Upper lobe of left lung (tissue), 6 donors: ENCODE measurements around the gene IL10RB. TPM values are rescaled to one million over a fixed set of nuclear protein-coding genes. Genes with fewer than 3 reads are reported as not detected.

ENCODE experiments used
- ATAC-seq, 2 donors: fragments of 200-7000 bp; cut with Tn5 transposase; one replicate each; pipeline ENCODE4 v1.9.1; 2022; ENCODE audit warnings: mild to moderate bottlenecking in 2 of 2, moderate library complexity in 2 of 2; ENCODE audit not compliant: low FRiP score in 2 of 2
- DNase-seq, 2 donors: peaks; one replicate each; pipeline ENCODE4 v3.0.0-alpha.2; 2019 to 2020
- H3K27ac ChIP-seq, 4 donors: fragments of 200-600 bp; sonication (generic); one replicate each; pipeline ENCODE4 v1.5.1; 2016 to 2019
- H3K27me3 ChIP-seq, 4 donors: fragments of 200-600 bp; sonication (generic); one replicate each; pipeline ENCODE4 v1.5.1; 2017 to 2019
- H3K36me3 ChIP-seq, 4 donors: fragments of 200-600 bp; sonication (generic); one replicate each; pipeline ENCODE4 v1.5.1; 2016 to 2019
- H3K4me1 ChIP-seq, 4 donors: fragments of 200-600 bp; sonication (generic); one replicate each; pipeline ENCODE4 v1.5.1; 2018 to 2019
- H3K4me3 ChIP-seq, 4 donors: fragments of 200-600 bp; sonication (generic); one replicate each; pipeline ENCODE4 v1.5.1; 2017 to 2019; ENCODE audit warnings: mild to moderate bottlenecking in 2 of 4, moderate library complexity in 1 of 4
- H3K9me3 ChIP-seq, 4 donors: fragments of 200-600 bp; sonication (generic); one replicate each; pipeline ENCODE4 v1.5.1; 2018 to 2019
- EP300 ChIP-seq, 4 donors: sonication (generic); formaldehyde crosslinking; IDR thresholded peaks; one replicate each; pipeline ENCODE4 v1.5.1; 2017; ENCODE audit warnings: antibody characterized with exemption in 4 of 4, control low read depth in 2 of 4
- POLR2A ChIP-seq, 4 donors: fragments of 450-650 bp; IDR thresholded peaks; one replicate each; pipeline ENCODE4 v1.5.1; 2016 to 2017; ENCODE audit warnings: antibody characterized with exemption in 4 of 4, mild to moderate bottlenecking in 2 of 4
- POLR2AphosphoS5 ChIP-seq, 2 donors: sonication (generic); formaldehyde crosslinking; IDR thresholded peaks; one replicate each; pipeline ENCODE4 v1.5.1; 2017; ENCODE audit warnings: antibody characterized with exemption in 2 of 2
- WGBS, 2 donors: methylation state at CpG; one replicate each; pipeline ENCODE4 v1.1.5; 2017 to 2018; 5-methylcytosine and 5-hydroxymethylcytosine counted together
- total RNA-seq, 6 donors: library from RNA; depleted of rRNA in 4 of 6; stranded (reverse); fragments of >200 nt in 4 of 6; gene quantifications; one replicate each; pipeline versions ENCODE4 v1.1.0 to v1.2.1, GENCODE V29; 2016 to 2021
- TF ChIP-seq, protein P1 (sequence below), 6 experiments: fragments of 450-650 bp in 4 of 6; fragments of 200-600 bp in 2 of 6; sonication (generic) in 2 of 6; IDR thresholded peaks; one replicate each; pipeline ENCODE4 v1.5.1; 2016 to 2019; ENCODE audit warnings: antibody characterized with exemption in 6 of 6
- donor health status: DM: no; HTN: no; CAD: no; lungs with moderate emphysema.
- donor health status: DM: no; HTN: yes; CAD: no; lungs with severe emphysema.

IL10RB gene
- total RNA-seq, 6 donors from 2014 or later = 11.5 to 49.2 (median 41.0) TPM

DNA sequence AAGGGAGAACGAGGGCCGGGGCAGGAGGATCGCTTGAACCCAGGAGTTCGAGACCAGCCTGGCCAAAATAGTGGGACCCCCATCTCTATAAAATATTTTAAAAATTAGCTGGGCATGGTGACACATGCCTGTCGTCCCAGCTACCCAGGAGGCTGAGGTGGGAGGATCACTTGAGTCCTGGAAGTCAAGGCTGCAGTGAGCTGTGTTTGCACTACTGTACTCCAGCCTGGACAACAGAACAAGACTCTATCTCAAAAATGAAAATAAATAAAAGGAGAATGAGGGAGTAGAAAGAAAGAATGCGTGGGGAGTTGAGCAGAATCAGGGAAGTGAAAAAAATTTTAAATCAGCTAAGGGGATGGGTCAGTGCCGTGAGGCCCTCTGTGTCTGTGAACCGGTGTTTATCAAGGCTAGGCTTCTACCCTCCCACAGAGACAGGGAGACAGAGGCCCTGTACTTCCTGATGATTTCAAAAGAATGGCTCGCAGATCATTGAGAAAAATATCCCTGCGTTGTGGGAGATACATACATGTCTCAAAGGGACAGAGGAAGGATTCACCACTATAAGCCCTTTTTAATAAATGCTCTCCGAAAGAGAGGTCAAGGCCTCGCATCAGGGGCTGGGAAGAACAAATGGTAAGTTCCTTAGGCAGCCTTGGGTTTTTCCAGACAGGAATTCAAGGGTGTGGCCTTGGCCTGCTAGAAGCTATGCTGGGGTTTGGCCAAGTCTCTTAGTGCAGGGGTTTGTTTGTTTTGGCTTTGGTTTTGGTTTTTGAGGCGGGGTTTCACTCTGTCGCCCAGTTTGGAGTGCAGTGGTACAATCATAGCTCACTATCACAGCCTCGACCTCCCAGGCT lies 20.7 kb downstream of the IL10RB start:
- H3K27ac ChIP-seq = peak overlapping the region; percentile 74 to 85 (median 81)
- H3K4me3 ChIP-seq = no peak overlapping the region
- peaks cover 30 to 38% (median 35%) of the 10 kb centered on the region in 4 donors for H3K4me1 ChIP-seq
- no peaks in the 10 kb centered on the region for H3K27me3 ChIP-seq
- TF ChIP-seq POLR2A (IDR thresholded peaks at IDR 0.05) = no peak
- TF ChIP-seq POLR2AphosphoS5 (IDR thresholded peaks at IDR 0.05) = no peak
- TF ChIP-seq EP300 (IDR thresholded peaks at IDR 0.05) = peak in 1 of 4 donors; percentile 11
- TF ChIP-seq, protein P1, sequence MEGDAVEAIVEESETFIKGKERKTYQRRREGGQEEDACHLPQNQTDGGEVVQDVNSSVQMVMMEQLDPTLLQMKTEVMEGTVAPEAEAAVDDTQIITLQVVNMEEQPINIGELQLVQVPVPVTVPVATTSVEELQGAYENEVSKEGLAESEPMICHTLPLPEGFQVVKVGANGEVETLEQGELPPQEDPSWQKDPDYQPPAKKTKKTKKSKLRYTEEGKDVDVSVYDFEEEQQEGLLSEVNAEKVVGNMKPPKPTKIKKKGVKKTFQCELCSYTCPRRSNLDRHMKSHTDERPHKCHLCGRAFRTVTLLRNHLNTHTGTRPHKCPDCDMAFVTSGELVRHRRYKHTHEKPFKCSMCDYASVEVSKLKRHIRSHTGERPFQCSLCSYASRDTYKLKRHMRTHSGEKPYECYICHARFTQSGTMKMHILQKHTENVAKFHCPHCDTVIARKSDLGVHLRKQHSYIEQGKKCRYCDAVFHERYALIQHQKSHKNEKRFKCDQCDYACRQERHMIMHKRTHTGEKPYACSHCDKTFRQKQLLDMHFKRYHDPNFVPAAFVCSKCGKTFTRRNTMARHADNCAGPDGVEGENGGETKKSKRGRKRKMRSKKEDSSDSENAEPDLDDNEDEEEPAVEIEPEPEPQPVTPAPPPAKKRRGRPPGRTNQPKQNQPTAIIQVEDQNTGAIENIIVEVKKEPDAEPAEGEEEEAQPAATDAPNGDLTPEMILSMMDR (IDR thresholded peaks at IDR 0.05) = no peak
- H3K36me3 ChIP-seq = peaks cover 14 to 72% (median 46%) of the 10 kb centered on the region in 4 donors
- WGBS, 2 donors = 42 to 51% methylated on average over 15 of the region's 15 CpGs
- ATAC-seq = peak; percentile 79 to 80
- no peaks in the 10 kb centered on the region for H3K9me3 ChIP-seq
- peak in 1 of 2 donors; percentile 79 for DNase-seq

DNA sequence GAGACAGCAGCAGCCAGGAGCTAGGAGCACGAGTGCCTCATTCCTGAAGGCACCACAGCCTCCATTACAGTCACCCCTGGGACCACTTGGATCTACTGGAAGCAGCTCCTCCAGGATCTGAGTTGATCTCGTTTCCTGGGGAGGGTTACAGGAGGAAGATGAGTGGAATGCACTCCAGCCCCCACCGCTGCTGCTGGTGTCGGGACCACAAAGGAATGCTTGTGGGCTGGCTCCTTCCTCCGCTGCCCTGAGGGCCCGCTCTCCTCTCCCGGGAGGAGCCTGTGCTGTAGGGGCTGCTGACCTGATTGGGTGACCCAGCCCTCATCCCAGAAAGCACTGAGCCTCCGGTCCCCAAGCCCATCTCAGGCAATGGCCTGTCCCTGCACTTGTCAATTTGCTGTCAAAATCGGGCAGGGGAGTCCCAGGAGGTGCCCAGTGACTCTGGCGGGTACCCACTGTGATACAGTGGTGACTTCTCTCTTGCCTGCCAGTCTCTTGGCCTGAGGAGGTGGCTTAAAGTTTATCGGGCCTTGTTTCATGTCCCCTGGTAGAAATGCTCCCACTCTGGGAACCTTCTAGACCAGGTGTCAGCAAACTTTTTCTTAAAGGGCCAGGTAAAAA lies 23.1 kb downstream of the IL10RB start:
- no peaks in the 10 kb centered on the region for H3K27me3 ChIP-seq
- no peak overlapping the region for H3K4me3 ChIP-seq
- TF ChIP-seq POLR2AphosphoS5 (IDR thresholded peaks at IDR 0.05) (no peak), EP300 (IDR thresholded peaks at IDR 0.05) (no peak), POLR2A (IDR thresholded peaks at IDR 0.05) (no peak)
- TF ChIP-seq, protein P1 (IDR thresholded peaks at IDR 0.05) = no peak
- peak overlapping the region in 3 of 4 donors; percentile 44 to 84 (median 50) for H3K27ac ChIP-seq
- H3K36me3 ChIP-seq = peaks cover 8 to 72% (median 50%) of the 10 kb centered on the region in 4 donors
- H3K9me3 ChIP-seq = no peaks in the 10 kb centered on the region
- ATAC-seq (no peak), DNase-seq (peak in 1 of 2 donors; percentile 32)
- H3K4me1 ChIP-seq = peaks cover 30 to 40% (median 35%) of the 10 kb centered on the region in 4 donors
- WGBS, 2 donors = 71 to 83% methylated on average over 1 to 11 of the region's 11 CpGs

DNA sequence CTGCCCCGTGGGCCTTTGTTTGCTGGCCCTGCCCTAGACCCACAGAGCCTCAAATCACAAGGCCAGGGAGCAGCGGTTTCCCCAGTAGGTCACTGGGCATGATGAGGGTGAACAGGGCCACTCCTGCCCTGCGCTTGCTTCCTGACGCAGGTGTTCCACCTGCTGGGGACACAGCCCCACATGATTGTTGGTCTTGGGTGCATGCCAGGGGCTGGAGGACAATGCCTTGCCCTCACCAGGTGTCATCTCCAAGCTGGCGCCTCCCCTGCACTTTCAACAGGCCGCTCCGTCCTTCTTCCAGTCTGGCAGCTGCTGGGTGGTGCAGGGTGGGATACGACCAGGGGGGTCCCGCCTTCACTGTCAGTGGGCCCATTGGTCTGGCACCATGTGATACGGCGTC lies 24.3 kb downstream of the IL10RB start:
- H3K36me3 ChIP-seq = peaks cover 4 to 66% (median 49%) of the 10 kb centered on the region in 4 donors
- TF ChIP-seq, protein P1 (IDR thresholded peaks at IDR 0.05) = no peak
- TF ChIP-seq EP300 (IDR thresholded peaks at IDR 0.05) (no peak), POLR2AphosphoS5 (IDR thresholded peaks at IDR 0.05) (no peak), POLR2A (IDR thresholded peaks at IDR 0.05) (no peak)
- 91 to 96% methylated on average over 4 to 11 of the region's 11 CpGs for WGBS, 2 donors
- H3K4me1 ChIP-seq = peaks cover 30 to 40% (median 35%) of the 10 kb centered on the region in 4 donors
- no peaks in the 10 kb centered on the region for H3K9me3 ChIP-seq
- DNase-seq = no peak
- ATAC-seq = no peak
- H3K4me3 ChIP-seq = no peak overlapping the region
- no peak overlapping the region for H3K27ac ChIP-seq
- H3K27me3 ChIP-seq = no peaks in the 10 kb centered on the region

DNA sequence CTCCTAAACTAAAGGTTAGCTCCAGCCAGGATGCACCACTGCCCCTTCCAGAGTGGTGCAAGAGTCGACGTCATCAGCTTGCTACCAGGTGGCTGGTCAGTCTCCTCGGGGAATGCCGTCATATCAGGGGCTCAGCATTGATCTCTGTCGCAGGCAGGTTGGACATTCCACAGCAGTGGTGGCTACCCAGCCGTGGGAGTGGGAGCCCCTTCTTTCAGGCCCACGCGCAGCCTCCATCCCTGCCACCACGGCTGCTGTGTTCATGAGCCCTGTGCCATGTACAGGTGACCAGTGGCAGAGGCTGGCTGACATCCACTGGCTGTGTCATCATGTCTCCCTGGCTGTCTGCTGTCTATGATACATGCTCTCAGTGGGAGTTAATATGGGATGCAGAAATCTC lies 25.5 kb downstream of the IL10RB start:
- TF ChIP-seq POLR2A (IDR thresholded peaks at IDR 0.05) (no peak), EP300 (IDR thresholded peaks at IDR 0.05) (no peak), POLR2AphosphoS5 (IDR thresholded peaks at IDR 0.05) (no peak)
- TF ChIP-seq, protein P1 (IDR thresholded peaks at IDR 0.05) = no peak
- WGBS, 2 donors = 95 to 96% methylated on average over 4 to 9 of the region's 9 CpGs

More for the DNA sequence above, 25.5 kb downstream of the IL10RB start:
- no peak for DNase-seq
- Histone ChIP-seq H3K4me1 (peaks cover 20 to 28% (median 24%) of the 10 kb centered on the region in 4 donors), H3K36me3 (peaks cover 4 to 69% (median 52%) of the 10 kb centered on the region in 4 donors), H3K27me3 (no peaks in the 10 kb centered on the region), H3K9me3 (no peaks in the 10 kb centered on the region), H3K4me3 (no peak overlapping the region), H3K27ac (no peak overlapping the region)
- ATAC-seq = no peak
